ENCODE results near the gene NME5. TPM values are rescaled to one million over a fixed set of nuclear protein-coding genes. Genes with fewer than 3 reads are reported as not detected.
A peak's percentile ranks its signal among the peaks of the same experiment; 100 is the strongest.

NME5 gene
- total RNA-seq, 1 donor, result 0.27 TPM

DNA sequence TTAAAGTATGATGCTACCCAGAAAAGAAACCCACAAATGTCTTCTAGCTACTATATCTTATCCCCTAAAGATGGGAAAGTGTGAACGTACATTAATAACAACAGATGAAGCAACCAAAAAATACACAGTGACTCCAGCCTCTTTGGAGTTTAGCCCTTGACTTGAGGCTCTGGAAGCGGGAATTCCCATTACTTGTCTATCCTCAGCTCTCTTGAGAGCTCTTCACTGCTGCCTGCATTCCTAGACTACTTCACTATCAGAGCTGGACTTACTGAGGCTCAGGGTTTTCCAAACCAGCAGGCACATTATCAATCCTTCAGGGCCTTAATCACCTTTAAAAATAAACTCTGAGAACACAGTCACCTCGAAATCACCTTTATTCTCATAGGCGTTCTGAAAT is 1.0 kb upstream of the NME5 start:
- DNase-seq (ENCODE audit: low read depth in 2 of 3, low spot score in 2 of 3), result no peak

DNA sequence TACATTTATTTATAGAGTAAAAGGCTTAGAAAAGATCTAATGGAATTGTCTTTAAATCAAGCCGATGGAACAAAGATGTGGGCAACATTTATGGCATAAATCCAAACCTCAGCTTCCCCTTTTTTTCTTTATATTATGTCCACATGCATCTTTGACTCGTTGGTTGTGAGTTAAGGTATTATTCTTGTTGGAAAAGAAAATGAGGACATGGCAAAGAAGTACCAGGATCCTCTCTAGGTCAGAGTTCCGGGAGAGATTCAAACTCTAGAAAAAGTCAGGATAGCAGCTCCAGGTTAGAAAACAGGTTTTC is 508 bp upstream of the NME5 start:
- peak in 2 of 3 donors; percentile 63 to 89 for DNase-seq (ENCODE audit: low read depth in 2 of 3, low spot score in 2 of 3)

DNA sequence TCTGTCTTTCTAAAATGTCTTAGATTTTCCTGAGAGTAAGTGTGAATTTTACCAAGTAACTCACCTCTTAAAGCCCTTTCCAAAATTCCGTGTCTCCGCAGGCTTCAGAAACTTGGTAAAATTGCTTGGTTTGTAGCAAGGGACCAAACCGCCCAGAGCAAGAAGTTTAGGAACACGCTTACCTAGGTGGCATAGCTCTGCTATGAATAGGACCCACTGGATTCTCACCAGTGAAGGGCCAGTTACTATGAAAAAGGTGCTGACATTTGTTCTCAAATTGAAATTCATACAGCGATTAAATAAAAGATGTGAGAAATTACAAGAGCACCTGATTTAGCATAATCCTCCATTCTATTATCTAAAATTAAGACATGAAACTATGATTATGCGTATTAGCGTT is 6.7 kb downstream of the NME5 start:
- no peak for DNase-seq (ENCODE audit: low read depth in 2 of 3, low spot score in 2 of 3)

DNA sequence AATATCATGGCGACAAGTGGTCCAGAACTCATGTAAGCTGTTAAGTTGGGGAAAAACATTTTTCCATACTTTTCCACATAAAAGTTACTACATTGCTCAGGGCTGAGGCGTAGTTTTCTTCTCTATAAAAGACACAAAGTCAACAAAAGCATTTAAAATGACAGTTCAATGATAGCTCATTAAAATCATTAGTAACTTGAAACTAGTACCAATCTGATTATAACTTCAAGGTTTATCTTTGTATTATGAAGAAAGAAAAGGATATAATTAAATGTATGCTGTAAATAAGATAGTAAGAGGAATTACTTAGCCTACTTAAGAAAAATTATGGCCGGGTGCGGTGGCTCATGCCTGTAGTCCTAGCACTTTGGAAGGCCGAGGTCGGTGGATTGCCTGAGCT is 9.9 kb downstream of the NME5 start:
- DNase-seq (ENCODE audit: low read depth in 2 of 3, low spot score in 2 of 3), result no peak

DNA sequence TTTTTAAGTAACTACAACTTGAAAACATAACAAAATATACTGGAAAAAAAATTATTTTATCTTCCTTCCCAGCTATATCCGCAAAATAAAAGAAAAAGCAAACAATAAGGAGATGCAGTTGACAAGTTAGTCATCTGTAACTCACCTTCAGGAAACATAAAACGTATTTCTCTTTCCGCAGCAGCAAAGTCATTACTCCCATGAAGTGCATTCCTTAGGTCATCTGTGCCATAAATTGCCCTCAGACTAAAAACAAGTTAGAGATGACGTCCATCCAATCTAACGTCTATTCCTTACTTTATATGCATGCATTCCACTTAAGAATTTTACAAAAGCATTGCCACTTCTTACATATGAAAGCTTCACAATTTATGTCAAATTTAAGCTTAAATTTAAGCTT is 10.9 kb downstream of the NME5 start:
- peak in 1 of 3 donors; percentile 56 for DNase-seq (ENCODE audit: low read depth in 2 of 3, low spot score in 2 of 3)

DNA sequence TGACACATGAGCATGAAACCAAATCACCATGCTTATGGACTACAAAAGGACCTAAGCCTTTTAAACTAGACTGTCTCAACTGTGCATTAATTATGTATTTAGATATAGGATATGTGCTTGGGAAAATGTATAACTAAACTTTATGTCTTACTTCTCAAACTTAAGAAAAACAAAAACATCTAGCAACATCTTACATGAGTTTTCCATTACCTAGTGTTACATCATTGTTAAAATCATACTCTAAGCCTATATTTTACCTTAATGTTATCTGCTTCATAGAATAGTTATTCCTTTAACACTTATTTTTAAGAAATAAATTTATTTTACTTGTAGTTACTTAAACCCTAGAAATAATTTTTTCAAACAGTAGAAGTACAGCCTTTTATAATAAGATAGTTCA is 24.0 kb downstream of the NME5 start:
- DNase-seq (ENCODE audit: low read depth in 2 of 3, low spot score in 2 of 3), result no peak

DNA sequence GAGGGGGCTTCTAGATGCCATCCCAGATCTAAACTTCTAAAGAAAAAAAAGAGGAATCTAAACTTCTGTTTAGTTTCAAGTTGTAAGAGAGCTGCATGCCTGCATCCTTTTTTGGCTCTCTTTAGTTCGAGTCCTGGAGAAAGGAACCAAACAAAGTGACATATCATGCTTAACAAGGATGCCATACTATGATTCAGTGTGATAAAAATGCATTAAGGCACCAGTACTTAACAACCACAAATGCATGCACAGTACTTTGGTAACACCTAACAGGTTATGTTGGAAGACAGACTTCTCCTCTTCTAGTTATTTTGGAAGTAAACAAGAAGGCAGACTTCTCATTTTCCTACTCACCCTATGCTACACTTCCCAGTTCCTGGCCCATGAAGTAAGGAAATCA is 27.3 kb downstream of the NME5 start:
- no peak for DNase-seq (ENCODE audit: low read depth in 2 of 3, low spot score in 2 of 3)

DNA sequence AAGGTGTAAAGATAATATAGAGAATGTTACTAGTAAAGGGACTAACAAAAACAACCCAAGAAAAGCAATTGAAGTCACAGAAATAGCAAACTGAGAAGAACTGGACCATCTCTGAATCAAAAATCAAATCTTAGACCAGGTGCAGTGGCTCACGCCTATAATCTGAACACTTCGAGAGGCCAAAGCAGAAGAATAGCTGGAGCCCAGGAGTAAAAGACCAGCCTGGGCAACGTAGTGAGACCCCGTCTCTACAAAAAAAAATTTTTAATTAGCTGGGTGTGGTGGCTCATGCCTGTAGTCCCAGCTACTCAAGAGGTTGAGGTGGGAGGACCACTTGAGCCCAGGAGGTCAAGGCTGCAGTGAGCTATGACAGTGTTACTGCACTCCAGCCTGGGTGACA is 28.0 kb downstream of the NME5 start:
- no peak for DNase-seq (ENCODE audit: low read depth in 2 of 3, low spot score in 2 of 3)

DNA sequence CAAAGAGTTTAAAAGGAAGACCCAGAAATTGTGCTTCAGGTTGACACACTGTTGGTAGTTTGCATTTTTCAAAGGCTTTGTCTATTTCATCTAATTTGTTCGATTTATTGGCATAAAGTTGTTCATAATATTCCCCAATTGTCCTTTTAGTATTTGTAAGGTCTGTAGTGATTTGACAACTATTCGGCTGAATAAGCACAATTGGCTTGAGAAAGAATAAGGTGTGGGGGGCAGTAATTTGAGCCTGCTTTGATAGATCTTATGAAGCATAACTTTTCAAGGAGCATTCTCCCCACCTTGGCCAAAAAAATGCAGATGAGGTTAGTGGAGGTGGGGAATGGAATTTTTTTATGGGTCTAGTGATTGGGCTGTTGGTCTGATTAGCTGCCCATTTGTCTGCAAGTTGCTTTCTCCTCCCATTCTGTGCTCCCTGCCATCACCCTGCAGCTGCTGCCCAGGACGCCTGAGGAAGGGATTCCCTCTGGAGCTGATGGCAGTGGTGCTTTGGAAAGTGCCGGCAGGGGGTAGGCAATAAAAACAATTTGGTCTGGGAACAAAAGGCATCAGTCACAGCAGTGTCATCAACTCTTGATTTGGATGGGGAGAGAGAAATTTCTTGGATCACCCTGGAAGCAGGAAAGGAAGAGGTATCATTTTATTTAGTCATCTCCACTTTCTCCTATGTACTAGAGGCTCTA is 28.8 kb downstream of the NME5 start:
- no peak for DNase-seq (ENCODE audit: low read depth in 2 of 3, low spot score in 2 of 3)

DNA sequence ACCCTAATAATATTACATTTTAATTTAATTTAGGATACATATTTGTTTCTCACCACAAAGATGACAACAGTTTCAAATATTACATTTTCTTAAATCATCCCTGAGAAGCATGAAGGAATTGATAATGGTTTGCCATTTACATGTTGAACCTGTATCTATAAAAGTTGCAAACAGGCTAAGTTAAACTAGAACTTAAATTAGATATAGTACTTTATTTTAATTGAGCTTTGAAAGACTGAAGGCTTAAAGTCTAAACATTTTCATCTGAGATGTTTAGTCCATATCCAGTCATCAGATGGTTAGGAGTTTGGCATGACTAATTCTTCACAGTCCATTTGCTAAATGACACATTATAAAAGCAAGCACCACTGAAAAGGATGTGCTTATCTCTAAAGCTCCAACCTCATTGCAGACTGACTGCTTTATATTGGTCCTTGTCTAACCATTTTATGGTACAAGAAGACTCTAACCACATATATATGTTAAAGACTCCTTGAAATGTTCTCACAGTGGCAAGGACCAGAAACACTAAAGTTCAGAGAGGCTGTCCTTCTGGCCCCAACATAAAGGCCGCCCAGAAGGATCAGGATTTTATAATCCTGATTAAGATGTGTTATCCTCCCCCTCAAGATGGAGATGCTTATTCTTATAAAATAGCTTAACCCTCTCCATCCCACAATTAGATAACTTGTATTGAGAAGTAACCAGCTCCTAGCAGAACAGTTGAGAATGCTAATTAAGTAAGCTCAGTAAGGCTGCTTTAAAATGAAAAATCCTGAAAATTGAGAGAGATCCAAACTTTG is 29.6 kb downstream of the NME5 start:
- DNase-seq (ENCODE audit: low read depth in 2 of 3, low spot score in 2 of 3), result no peak

DNA sequence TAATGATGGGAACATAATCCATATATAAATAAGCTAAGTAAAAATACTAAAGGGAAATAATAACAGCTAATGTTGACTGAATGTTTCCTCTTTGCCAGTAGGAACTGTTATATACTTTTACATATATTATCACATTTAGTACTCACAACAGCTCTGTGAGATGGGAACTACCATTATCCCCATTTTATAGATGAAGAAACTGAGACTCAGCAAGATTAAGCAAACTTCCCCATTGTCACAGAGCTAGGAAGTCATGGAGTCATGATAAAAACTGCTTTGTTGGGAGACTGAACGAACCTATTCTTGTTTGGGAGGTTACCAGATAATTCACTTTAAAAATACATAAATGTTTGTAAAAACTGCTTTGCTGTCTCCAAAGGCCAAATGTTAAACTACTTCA is 32.0 kb downstream of the NME5 start:
- DNase-seq (ENCODE audit: low read depth in 2 of 3, low spot score in 2 of 3), result no peak

DNA sequence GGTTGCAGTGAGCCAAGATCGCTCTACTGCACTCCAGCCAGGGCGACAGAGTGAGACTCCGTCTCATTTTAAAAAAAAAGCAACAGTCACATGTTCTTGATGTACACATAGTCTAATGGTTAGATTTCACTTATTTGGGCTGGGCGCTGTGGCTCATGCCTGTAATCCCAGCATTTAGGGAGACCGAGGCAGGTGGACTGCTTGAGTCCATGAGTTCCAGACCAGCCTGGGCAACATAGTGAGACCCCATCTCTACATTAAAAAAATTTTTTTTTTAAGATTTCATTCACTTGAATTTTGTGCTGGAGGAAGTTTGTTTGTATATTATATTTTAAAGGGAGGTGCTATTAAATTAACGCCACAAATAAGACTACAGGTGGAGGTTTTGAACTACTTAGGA is 33.5 kb downstream of the NME5 start:
- no peak for DNase-seq (ENCODE audit: low read depth in 2 of 3, low spot score in 2 of 3)

DNA sequence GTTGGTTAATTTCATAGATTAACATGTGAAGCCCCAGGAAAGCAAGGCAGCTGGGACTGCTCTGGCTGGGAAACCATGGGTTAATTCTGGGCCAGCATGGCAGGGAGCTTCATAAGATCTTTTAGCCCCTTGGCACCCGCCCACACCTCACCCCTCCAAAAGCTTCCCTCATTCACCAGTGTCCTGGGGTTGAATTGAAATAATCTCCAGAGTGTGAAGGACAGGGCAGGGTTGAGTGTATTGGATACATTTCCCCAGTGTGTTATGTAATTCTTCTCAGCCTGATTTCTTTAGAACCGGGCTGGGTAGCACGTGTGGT is 36.0 kb downstream of the NME5 start:
- no peak for DNase-seq (ENCODE audit: low read depth in 2 of 3, low spot score in 2 of 3)

DNA sequence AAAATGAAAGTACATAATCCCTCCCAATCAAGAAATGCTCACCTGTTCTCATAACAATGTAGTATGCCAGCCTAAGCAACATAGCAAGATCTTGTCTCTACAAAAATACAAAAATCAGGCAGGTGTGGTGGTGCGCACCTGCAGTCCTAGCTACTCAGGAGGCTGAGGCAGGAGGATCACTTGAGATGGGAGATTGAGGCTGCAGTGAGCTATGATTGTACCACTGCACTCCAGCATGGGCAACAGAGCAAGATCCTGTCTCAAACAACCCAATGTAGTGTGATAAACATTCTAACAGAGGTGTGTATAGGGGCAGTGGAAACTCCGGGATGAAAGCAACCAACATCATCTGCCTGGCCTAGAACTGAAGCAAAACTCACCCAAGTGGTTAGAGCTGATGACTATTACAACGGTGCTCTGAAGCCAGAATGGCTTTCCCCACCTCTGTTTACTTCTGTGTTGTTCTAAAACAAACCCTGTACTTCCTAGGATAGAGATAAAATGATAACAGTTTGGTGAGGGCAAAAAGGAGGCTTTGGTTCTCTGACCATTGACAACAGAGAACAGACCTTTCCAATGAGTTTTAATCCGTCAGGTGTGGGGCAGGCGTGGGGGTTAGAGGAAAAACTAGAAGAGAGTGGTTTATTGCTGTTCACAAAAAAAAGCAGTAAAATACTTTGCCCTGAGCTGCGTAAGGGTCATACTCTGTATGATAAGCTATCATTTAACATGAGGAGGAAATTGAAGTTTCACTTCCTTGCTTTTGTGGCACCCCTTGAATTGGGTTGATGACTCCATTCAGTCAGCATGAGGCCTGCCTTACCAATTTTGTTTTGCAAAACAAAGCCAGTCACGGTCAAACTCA is 36.5 kb downstream of the NME5 start:
- no peak for DNase-seq (ENCODE audit: low read depth in 2 of 3, low spot score in 2 of 3)

DNA sequence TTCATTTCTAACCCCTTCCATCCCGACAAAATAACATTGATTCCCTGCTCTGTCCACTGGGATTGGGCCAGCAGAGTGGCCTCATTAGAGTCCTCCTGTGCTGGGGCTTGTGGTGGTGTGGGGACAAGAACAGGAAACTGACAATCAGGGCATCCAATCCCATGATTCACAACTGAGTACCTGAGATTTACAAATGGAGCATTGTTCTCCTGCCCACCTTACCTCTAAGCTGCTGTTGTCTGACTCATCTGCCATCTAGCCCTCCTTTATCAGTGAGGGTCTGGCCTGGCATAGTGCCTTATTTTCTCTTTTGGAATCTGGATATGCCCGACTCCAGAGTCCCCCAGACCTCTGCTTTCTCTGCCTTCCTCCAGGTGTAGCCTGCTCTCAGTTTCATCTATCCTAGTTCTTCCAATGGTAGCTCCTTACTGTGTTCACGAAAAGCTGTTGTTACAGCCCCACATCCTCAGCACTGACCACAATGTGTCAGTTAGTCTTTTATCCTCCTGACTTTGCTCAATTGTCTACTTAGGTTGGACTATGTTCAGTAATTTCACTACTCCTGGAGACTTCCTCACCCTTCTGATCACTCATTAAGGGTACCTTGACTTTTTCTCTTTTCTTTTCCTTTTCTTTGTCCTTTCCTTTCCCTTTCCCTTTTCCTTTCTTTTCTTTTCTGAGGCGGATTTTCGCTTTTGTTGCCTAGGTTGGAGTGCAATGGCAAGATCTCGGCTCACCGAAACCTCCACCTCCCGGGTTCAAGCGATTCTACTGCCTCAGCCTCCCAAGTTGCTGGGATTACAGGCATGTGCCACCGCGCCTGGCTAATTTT is 42.0 kb downstream of the NME5 start:
- DNase-seq (ENCODE audit: low read depth in 2 of 3, low spot score in 2 of 3), result no peak

DNA sequence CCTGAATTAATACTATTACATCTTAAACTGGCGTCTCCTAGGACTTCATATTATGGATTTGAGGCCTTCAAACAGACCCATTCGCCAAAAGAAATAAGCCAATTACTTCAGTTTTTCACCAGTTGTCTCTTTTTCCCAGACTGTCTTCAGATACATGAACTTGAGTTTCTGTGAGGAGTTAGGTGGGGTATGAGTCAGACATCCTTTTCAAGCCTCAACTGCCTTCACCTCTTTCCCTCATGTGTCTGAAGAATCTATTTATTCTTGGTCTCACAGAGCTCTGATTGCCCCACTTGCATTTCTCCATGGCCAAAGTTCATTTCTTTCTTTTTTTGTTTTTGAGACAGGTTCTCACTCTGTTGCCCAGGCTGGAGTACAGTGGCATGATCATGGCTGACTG is 42.9 kb downstream of the NME5 start:
- no peak for DNase-seq (ENCODE audit: low read depth in 2 of 3, low spot score in 2 of 3)

DNA sequence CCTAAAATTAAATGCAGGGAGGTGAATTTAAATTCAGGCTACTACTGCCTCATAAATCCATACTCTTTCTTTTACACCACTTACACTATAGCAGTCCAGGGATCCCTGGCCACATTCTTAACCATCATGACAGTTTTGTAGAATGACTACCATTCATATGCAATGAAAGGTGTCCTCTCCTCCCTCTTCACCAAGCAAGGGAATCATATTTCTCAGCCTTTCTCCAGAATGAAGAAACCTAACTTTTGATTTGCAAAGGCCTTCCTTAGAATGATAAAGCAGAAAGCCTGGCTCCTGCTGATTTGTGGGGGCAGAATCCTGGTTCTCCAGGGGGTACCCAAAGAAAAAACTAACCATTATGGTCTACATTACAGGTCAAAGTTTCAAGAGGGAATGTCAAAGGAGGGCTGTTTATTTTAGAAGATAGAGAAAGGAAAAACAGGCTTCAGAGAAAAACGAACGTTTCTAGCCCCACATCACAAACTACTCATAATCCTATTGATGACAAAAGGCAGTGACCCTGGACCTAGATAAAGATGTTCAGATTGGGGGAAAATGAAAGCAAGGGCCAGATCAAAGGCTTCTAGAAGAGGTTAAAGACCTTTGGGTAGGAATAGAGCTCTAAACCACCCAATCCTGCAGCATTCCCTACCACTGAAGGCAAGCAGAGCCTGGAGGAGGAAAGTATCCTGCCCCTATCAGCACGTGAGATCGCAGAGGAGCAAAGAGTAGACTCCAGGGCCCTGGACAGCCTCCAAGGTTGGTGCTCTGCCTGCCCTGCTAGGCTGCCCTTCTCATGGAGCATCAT is 43.9 kb downstream of the NME5 start:
- DNase-seq (ENCODE audit: low read depth in 2 of 3, low spot score in 2 of 3), result no peak

DNA sequence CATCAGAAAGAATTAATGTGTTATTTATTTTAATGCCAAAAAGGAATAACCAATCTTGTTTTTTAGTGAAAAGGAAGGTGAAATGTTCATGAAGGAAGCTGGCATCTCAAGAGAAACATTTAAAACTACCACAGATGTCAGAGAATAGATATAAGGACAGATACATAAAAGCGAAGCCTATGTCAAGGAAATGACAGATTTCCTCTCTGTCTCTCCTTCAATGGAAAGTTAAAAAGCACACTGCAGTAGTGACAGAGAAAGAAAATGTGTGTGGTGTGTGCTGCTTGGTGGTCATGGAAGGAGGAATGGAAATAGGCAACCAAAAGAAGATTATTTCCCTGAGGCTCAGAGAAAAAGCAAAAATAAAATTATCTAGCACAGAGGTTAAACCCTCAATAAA is 46.2 kb downstream of the NME5 start:
- DNase-seq (ENCODE audit: low read depth in 2 of 3, low spot score in 2 of 3), result peak in 1 of 3 donors; percentile 30

DNA sequence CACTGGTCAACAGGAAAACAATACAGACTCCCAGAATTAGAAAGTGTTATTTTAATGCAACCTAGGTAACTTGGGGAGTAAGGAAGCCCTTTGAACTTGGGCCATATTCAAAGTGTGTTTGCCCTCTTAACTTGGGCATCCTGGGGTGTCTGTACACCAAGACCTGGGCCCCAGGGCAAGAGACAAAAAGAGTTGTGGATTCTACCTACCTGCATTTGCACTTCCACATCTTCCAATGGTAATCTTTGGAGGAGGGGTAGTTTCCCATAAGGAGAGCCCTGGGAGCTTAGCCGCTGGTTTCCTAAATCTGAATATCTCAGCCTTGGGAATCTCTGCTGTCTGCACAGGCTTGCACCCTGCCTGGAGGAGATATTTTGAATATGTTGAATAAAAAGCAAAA is 46.9 kb downstream of the NME5 start:
- DNase-seq (ENCODE audit: low read depth in 2 of 3, low spot score in 2 of 3), result no peak

DNA sequence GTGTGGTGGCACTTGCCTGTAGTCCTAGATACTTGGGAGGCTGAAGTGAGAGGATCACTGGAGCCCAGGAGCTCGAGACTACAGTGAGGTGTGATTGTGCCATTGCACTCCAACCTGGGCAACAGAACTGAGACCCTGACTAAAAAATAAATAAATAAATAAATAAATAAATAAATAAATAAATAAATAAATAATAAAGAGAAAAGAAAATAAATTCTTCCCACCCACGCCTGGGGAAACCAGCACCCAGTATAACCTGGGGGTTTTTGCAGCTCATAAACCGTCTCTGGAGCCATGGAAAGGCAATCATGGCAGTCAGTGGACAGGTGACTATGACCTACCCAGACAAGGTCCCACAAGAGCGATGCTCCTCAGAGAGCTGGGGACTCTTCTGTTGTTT is 47.5 kb downstream of the NME5 start:
- no peak for DNase-seq (ENCODE audit: low read depth in 2 of 3, low spot score in 2 of 3)

Measured in hematopoietic multipotent progenitor cell (in vitro differentiated cells).